HG03439 (cell line): ENCODE measurements around the gene E2F1.

Source experiments
- ATAC-seq: cut with Tn5 transposase; IDR thresholded peaks from one replicate; pipeline ENCODE4 v1.9.1; 2021; ENCODE audit warnings: mild to moderate bottlenecking, moderate library complexity; ENCODE audit not compliant: unreplicated experiment

E2F1 gene

GRCh38 chr20:33673114-33673409 lies 13.1 kb downstream of the E2F1 start:
- ATAC-seq = no peak

DNA sequence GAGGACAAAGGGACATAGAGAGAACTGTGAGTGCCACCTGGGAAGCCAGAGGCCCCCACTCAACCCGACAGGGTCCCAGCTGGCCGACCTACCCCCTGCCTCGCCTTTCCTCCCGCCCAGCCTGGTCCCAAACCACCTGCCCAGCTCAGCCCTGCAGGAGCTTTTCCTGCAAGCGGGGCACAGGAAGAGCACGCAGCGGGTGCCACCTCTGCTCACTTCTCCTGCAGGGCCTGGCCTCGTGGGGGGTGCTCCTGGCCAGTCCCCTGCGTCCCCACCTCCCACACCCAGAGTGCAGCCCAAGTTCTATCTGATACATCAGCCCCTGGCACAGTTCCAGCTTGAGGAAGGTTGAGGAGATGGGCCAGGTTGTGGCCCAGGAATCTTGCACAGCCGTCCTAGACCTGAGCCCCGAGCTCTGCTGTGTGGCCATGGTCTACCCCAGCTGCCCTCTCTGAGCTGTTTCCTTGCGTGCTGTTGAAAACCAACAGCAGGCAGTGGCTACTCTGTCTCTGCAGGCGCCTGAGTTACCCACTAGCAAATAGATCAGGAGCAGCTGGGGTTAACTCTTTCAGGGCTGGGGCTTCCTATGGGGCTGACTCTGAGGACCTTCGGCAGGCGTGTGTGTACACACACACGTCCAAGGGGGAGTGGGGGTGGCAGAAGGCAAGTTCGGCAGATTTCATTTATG lies 13.6 kb downstream of the E2F1 start:
- ATAC-seq = no peak

- ATAC-seq = no peak
Measured at GRCh38 chr20:33671573-33672288, 14.5 kb downstream of the E2F1 start.

GRCh38 chr20:33670715-33671499 lies 15.3 kb downstream of the E2F1 start:
- no peak for ATAC-seq

GRCh38 chr20:33669873-33670640 lies 16.1 kb downstream of the E2F1 start:
- ATAC-seq = no peak

GRCh38 chr20:33669224-33669623 lies 17.0 kb downstream of the E2F1 start:
- no peak for ATAC-seq

DNA sequence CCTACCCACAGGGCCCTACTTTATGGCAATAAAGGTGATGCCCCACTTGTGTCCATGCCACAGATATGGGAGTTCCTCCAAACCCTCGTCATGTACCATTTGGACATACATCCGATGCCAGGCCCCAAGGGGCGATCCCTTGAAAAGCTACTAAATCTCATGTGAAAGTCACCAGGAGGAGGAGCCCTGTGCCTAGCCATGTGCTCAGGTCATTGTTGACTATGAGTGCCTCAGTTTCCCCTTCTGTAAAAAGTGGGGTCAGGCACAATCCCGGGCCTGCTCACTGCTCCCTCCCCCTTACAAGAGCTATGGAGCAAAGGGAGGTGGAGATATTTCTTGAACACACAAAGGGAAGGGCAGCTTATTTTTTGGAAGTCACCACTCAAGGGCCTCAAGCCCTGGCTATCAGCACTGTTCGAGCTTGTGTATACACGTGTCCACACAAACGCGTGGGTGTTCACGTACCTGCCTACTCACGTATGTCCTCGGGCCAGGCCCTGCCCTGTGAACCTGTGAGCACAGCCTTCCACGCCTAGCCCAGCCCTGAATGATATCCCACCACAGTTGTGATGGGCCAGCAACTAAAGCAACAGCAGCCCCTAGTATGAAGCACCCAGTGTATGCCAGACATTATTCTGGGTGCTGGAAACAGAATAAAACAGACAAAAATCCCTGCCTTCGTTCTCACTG lies 17.6 kb downstream of the E2F1 start:
- ATAC-seq = no peak

DNA sequence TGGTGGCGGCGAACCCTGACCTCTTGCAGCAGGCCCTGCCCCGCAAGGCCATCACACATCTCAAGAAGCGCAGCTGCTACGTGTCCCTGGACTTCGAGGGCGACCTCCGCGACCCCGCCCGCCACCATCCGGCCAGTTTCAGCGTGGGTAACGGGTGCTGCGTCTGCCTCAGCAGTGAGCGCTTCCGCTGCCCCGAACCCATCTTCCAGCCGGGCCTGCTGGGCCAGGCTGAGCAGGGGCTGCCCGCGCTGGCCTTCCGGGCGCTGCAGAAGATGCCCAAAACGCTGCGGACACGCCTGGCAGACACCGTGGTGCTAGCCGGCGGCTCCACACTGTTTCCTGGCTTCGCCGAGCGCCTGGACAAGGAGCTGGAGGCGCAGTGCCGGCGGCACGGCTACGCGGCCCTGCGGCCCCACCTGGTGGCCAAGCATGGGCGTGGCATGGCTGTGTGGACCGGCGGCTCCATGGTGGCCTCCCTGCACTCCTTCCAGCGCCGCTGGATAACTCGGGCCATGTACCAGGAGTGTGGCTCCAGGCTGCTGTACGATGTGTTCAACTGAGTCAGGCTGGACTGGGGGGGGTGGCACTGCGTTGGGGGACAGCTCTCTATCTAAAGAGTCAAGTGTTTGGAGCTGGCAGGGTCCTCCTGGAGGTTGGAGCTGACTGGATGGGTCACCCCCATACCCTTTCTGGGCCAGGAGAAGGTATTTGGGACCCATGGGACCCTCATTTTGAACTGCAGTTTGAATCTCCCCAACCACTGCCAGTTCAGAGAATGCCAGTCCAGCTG lies 18.3 kb downstream of the E2F1 start:
- peak; percentile 38 for ATAC-seq

GRCh38 chr20:33667245-33667675 lies 18.9 kb downstream of the E2F1 start:
- ATAC-seq = peak; percentile 17

- ATAC-seq = peak; percentile 68
Measured at GRCh38 chr20:33666293-33667244, 19.6 kb downstream of the E2F1 start, which contains the start of gene ACTL10. Gene ACTL10, plus strand, starts transcription at chr20:33666943. Its CDS starts 555 bp downstream, at chr20:33667498.

- no peak for ATAC-seq
Measured at GRCh38 chr20:33664762-33665144, 21.4 kb downstream of the E2F1 start.

GRCh38 chr20:33664085-33664761 lies 22.0 kb downstream of the E2F1 start:
- no peak for ATAC-seq

- peak; percentile 32 for ATAC-seq
Measured at GRCh38 chr20:33663161-33664084, 22.8 kb downstream of the E2F1 start.

DNA sequence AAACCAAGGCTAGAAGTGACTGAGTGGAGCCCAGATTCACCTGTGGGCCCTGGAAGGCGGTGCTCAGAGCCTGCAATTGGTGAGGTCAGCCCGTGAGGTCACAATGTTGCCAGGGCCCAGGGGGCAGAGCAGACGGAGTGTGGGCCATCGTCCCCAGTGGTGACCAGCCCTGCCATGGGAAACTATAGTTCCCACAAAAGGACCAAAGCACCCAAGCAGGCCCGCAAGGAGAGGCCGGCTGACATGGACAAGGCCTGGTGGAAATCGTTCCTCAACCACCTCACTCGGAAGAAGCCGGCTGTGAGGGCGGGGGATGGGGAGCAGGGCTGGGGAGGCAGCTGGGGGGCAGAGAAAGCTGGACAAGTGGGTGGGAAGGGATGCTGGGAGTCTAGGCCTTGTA lies 24.0 kb downstream of the E2F1 start, which contains the start of gene C20orf144:
C20orf144 (plus strand) TSS at position 156 of the 400 bp plus-strand sequence; CDS start at position 175, 19 bp downstream.
- ATAC-seq = no peak

GRCh38 chr20:33660685-33661058 lies 25.5 kb downstream of the E2F1 start:
- ATAC-seq = no peak

GRCh38 chr20:33660035-33660684 lies 26.0 kb downstream of the E2F1 start:
- ATAC-seq = no peak
